Endothelial cell (in vitro differentiated cells): ENCODE measurements around the gene SLC17A7. TPM values are rescaled to one million over a fixed set of nuclear protein-coding genes. Genes with fewer than 3 reads are reported as not detected.

Experiments used
- DNase-seq: peaks from one replicate; pipeline ENCODE4 v3.0.0; 2021; ENCODE audit warnings: low spot score
- H3K27ac Mint-ChIP-seq: one replicate; pipeline ENCODE4 v1.8.0; 2021; ENCODE audit warnings: mixed read lengths, inconsistent platforms; ENCODE audit not compliant: unreplicated experiment
- H3K27me3 Mint-ChIP-seq: one replicate; pipeline ENCODE4 v1.8.0; 2021; ENCODE audit warnings: mild to moderate bottlenecking, moderate library complexity, mixed read lengths, inconsistent platforms; ENCODE audit not compliant: unreplicated experiment
- H3K36me3 Mint-ChIP-seq: one replicate; pipeline ENCODE4 v1.8.0; 2021; ENCODE audit warnings: mild to moderate bottlenecking, low read depth, mixed read lengths, inconsistent platforms; ENCODE audit not compliant: unreplicated experiment
- H3K4me1 Mint-ChIP-seq: one replicate; pipeline ENCODE4 v1.8.0; 2021; ENCODE audit warnings: mild to moderate bottlenecking, mixed read lengths, inconsistent platforms; ENCODE audit not compliant: unreplicated experiment
- H3K4me3 Mint-ChIP-seq: one replicate; pipeline ENCODE4 v1.8.0; 2021; ENCODE audit warnings: mild to moderate bottlenecking, mixed read lengths, inconsistent platforms; ENCODE audit not compliant: unreplicated experiment
- H3K9me3 Mint-ChIP-seq: one replicate; pipeline ENCODE4 v1.8.0; 2021; ENCODE audit warnings: mixed read lengths, inconsistent platforms; ENCODE audit not compliant: unreplicated experiment
- total RNA-seq: library from RNA; stranded (reverse); fragmentation: NEBNext Ultra II Directional; extraction: Animal tissue kit (Norgen Biotek cat#: 25700); gene quantifications from one replicate; pipeline ENCODE4 v1.2.1, GENCODE V29; 2021; ENCODE audit not compliant: unreplicated experiment
- TF ChIP-seq, protein P1 (sequence below): fragments of 200-600 bp; sonication (generic); IDR thresholded peaks from one replicate; pipeline ENCODE4 v1.5.0; 2021; ENCODE audit warnings: antibody characterized with exemption; ENCODE audit not compliant: unreplicated experiment

Gene SLC17A7
- total RNA-seq, 1 donor from 2014 or later, result 0.92 TPM

DNA sequence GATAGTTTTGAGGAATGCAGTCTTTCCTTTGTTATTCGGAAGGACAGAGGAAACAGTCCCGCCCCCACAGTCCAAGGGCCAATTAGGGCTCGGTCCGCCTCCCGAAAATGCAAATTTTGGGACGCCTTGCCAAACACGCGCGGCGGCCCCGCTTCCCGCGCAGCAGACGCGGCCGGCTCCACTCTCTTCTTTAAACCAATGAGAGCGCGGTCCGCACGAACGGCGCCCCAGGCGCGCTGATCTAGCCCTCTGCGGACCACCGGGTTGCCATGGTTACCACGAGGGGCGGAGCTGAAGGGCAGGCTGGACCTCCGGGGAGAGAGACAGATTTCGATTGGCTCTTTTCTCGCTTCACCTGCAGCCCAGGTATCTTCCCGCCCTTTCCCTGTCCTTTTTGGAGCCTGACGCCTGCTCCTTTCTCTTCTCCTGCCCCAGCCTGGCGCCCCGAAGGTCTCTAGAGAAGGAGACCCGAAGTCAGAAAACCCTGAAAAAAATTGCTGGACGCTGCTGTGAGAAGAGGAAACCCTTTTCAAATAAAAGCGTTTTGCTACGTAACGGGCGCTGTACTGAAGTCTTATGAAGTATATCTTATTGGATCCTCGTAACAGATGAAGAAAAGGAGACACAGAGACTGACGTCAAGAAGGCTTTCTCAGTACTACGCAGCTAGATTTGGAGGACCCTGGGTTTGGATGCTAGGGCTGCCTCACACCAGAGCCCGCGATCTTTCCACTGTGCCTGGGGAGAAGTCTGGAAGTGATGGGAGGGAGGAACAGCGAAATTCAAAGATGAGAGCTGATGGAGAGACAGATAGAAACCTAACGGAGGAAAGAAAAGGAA lies 20.1 kb downstream of the SLC17A7 start:
- no peak overlapping the region for H3K27ac Mint-ChIP-seq
- peak overlapping the region; percentile 62 for H3K4me3 Mint-ChIP-seq
- H3K36me3 Mint-ChIP-seq, result peaks cover 14% of the 10 kb centered on the region
- H3K4me1 Mint-ChIP-seq, result peaks cover 26% of the 10 kb centered on the region
- peaks cover 15% of the 10 kb centered on the region for H3K27me3 Mint-ChIP-seq
- TF ChIP-seq, protein P1, sequence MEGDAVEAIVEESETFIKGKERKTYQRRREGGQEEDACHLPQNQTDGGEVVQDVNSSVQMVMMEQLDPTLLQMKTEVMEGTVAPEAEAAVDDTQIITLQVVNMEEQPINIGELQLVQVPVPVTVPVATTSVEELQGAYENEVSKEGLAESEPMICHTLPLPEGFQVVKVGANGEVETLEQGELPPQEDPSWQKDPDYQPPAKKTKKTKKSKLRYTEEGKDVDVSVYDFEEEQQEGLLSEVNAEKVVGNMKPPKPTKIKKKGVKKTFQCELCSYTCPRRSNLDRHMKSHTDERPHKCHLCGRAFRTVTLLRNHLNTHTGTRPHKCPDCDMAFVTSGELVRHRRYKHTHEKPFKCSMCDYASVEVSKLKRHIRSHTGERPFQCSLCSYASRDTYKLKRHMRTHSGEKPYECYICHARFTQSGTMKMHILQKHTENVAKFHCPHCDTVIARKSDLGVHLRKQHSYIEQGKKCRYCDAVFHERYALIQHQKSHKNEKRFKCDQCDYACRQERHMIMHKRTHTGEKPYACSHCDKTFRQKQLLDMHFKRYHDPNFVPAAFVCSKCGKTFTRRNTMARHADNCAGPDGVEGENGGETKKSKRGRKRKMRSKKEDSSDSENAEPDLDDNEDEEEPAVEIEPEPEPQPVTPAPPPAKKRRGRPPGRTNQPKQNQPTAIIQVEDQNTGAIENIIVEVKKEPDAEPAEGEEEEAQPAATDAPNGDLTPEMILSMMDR, result no peak
- no peaks in the 10 kb centered on the region for H3K9me3 Mint-ChIP-seq
- peak; percentile 69 for DNase-seq

DNA sequence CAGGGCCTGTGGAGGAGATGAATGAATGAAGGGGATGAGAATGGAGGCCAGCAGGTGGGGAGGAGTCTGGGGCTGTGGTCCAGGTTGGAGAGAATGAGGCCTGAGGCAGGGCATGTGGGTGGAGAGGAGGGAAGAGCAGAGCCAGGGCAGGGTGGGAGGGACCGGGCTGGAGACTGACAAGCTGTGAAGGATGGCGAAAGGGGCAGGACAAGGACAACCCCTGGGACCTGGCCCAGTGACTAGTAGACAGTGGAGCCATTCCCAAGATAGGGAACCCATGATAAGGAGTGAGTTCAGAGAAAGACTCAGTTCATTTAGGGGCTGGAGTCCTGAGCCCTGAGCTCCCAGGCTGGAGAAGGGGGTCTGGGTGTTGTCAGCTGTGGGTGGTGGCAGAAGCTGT lies 21.1 kb downstream of the SLC17A7 start:
- Mint-ChIP-seq H3K4me1 (peaks cover 23% of the 10 kb centered on the region), H3K4me3 (no peak overlapping the region), H3K27me3 (peaks cover 17% of the 10 kb centered on the region), H3K27ac (no peak overlapping the region), H3K36me3 (peaks cover 14% of the 10 kb centered on the region), H3K9me3 (no peaks in the 10 kb centered on the region)
- no peak for DNase-seq
- TF ChIP-seq, protein P1, result no peak

DNA sequence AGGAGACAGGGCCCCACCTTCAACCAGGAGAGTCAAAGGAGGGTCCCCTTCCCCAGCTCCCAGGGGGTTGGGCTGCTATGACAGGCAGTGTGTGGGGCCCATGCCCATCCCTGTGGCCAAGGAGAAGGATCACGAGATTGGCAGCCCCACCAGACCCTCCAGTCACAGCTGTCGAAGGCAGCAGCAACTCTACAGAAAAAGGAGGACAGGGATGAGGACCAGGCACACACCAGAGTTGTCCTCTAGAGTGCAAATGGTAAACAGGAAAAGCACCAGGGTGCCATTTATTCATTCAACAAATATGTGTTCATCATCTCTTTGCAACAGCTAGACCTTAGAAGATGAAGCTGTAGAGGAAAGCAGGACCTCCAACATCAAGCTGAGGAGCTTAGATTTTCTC lies 22.2 kb downstream of the SLC17A7 start:
- H3K27ac Mint-ChIP-seq, result no peak overlapping the region
- peaks cover 15% of the 10 kb centered on the region for H3K27me3 Mint-ChIP-seq
- peaks cover 14% of the 10 kb centered on the region for H3K36me3 Mint-ChIP-seq
- H3K4me1 Mint-ChIP-seq, result peaks cover 21% of the 10 kb centered on the region
- TF ChIP-seq, protein P1, result no peak
- no peak overlapping the region for H3K4me3 Mint-ChIP-seq
- no peak for DNase-seq
- H3K9me3 Mint-ChIP-seq, result no peaks in the 10 kb centered on the region

DNA sequence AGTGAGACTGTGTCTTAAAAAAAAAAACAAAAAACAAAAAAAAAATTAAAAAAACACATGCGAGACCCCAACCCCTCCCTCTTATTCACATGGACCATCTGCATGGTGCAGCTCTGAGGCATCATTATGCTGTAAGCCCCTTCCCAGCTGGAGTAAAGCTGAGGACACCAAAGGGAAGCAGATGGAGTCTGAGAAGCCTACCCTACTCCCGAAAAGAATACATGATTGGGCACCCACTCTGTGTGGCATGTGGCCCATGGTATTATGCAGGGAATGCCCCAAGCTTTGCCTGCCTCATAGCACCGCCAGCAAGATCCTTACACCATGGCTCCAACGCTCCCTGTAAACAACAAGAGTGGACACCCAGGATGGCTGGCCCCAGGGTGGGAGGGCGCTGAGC lies 22.8 kb downstream of the SLC17A7 start:
- H3K4me3 Mint-ChIP-seq, result no peak overlapping the region
- H3K27me3 Mint-ChIP-seq, result peaks cover 11% of the 10 kb centered on the region
- peaks cover 20% of the 10 kb centered on the region for H3K4me1 Mint-ChIP-seq
- H3K9me3 Mint-ChIP-seq, result no peaks in the 10 kb centered on the region
- peaks cover 11% of the 10 kb centered on the region for H3K36me3 Mint-ChIP-seq
- H3K27ac Mint-ChIP-seq, result no peak overlapping the region
- TF ChIP-seq, protein P1, result no peak
- DNase-seq, result no peak

GRCh38 chr19:49417088-49417487 lies 24.2 kb downstream of the SLC17A7 start:
- no peak overlapping the region for H3K4me3 Mint-ChIP-seq
- H3K9me3 Mint-ChIP-seq, result no peaks in the 10 kb centered on the region
- DNase-seq, result no peak
- H3K4me1 Mint-ChIP-seq, result peaks cover 26% of the 10 kb centered on the region
- H3K27me3 Mint-ChIP-seq, result peaks cover 11% of the 10 kb centered on the region
- peaks cover 6% of the 10 kb centered on the region for H3K36me3 Mint-ChIP-seq
- H3K27ac Mint-ChIP-seq, result no peak overlapping the region
- TF ChIP-seq, protein P1, result no peak
